Measurements from ENCODE around the gene FASN.

DNA sequence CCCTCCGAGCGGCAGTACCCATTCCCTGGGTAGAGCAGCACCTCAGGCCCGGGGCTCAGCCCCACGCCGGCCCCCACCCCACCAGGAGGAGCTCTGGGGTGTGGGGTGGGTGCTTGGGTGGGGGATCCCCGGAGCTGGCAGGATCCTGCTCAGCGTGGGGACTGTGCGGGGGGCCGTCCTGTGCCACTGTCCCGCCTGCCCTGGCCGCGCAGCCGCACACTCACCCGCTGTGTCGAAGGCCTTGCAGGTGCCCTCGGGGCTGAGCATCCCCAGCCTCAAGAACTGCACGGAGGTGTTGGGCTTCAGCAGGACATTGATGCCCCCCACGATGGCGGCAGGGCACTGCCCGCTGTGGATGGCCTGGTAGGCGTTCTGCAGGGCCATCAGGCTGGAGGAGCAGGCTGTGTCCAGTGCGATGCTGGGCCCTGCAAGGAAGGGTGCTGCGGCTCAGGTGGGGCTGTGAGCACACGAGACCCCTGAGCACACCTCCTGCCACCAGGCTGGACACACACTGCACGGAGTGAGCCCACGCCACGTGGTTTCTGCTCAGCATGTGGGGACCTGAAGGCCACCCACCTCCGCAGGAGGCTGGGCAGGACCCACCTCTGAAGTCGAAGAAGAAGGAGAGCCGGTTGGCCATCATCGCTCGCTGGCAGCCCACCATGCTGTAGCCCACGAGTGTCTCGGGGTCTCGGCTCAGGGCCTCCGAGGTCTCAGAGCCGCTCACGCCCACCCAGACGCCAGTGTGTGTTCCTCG is 4.9 kb downstream of the FASN start:
- TF ChIP-seq, protein P1, sequence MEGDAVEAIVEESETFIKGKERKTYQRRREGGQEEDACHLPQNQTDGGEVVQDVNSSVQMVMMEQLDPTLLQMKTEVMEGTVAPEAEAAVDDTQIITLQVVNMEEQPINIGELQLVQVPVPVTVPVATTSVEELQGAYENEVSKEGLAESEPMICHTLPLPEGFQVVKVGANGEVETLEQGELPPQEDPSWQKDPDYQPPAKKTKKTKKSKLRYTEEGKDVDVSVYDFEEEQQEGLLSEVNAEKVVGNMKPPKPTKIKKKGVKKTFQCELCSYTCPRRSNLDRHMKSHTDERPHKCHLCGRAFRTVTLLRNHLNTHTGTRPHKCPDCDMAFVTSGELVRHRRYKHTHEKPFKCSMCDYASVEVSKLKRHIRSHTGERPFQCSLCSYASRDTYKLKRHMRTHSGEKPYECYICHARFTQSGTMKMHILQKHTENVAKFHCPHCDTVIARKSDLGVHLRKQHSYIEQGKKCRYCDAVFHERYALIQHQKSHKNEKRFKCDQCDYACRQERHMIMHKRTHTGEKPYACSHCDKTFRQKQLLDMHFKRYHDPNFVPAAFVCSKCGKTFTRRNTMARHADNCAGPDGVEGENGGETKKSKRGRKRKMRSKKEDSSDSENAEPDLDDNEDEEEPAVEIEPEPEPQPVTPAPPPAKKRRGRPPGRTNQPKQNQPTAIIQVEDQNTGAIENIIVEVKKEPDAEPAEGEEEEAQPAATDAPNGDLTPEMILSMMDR (IDR thresholded peaks at IDR 0.05; ENCODE audit: low read depth, low read length) = no peak
- no peak for TF ChIP-seq EZH2phosphoT487 (IDR thresholded peaks at IDR 0.05; ENCODE audit: low read depth)
